Measurements from ENCODE around the gene GAS1. TPM values are rescaled to one million over a fixed set of nuclear protein-coding genes. Genes with fewer than 3 reads are reported as not detected.

Gene GAS1
- 0.15 and 57.4 TPM in 2 replicates for total RNA-seq (ENCODE audit: low replicate concordance)

GRCh38 chr9:86947146-86948073 lies at the start of gene GAS1:
Gene GAS1, minus strand, starts transcription at chr9:86947506. Its CDS starts 727 bp downstream, at chr9:86946779.

All from smooth muscle cell of the coronary artery (primary cell).